M059J (cell line): ENCODE measurements around the gene NECTIN4. TPM values are rescaled to one million over a fixed set of nuclear protein-coding genes. Genes with fewer than 3 reads are reported as not detected.
"Not testable (repeated sequence)": the region's sequence is repeated elsewhere in the genome, so short reads cannot be mapped to it uniquely, and the experiment has no call there.

Experiments
- DNase-seq: peaks from one replicate; pipeline ENCODE4 v3.0.0-alpha.2; 2012; ENCODE audit warnings: low read depth
- total RNA-seq: library from RNA; depleted of rRNA; stranded (reverse); fragments of >200 nt; shearing (Covaris generic); gene quantifications from 2 replicates; pipeline ENCODE4 v1.2.3, GENCODE V29; 2014

NECTIN4 gene
- total RNA-seq, 1 experiment from 2014 or later: not detected

DNA sequence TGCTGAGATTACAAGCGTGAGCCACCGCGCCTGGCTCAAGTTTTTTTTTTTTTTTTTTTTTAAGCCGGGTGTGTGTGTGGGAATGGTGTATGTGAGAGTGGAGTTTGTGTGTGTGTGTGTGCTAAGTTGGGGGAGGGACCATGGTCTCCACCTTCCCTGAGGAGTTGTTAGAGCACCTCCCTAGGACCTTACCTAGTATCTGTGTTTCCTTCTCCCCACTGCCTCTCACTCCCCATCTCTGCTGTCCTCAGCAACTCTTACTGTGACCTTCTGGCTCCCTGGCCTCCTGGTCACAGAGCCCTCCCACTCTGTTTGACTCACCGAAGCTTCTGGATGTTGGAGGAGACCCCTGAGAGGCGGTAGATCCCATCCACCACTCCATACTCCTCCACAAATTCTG is 30.1 kb downstream of the NECTIN4 start:
- DNase-seq: no peak

DNA sequence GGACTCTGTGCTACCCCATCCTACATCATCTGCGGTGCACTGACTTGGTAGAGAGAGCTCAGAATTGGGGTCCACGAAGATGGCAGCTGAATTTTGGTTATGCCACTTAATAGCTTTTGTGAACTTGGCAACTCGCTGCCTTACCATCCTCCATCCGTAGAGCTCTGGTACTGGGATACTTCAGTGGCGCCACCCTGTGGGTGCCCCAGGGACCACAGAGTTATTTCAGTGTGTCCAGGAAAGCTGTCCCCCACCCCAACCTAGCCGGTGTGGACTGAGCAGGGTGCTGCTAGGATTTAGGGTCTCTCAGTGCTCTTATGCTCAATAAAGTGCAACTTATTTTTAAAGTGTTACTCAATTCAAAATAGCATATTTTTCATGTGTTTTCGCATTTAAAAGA is 34.6 kb downstream of the NECTIN4 start:
- DNase-seq: no peak

DNA sequence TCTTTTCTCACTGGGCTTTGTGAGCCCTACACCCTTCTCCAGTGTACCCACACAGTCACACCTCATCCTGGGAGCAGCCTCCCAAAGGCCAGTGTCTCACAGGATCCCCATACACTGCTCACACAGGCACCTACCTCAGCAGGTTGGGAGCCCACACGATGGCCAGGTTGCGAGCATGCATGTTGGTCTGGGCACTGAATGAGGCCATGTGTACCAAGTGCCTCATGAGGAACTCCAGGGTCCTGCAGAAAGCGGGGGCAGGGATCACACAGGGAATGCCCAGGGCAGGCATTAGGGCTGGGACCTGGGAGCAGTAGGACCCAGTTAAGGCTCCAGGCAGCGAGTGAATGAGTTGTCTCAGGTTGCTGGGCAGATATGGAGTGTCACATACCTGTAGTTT is 35.1 kb downstream of the NECTIN4 start:
- no peak for DNase-seq

DNA sequence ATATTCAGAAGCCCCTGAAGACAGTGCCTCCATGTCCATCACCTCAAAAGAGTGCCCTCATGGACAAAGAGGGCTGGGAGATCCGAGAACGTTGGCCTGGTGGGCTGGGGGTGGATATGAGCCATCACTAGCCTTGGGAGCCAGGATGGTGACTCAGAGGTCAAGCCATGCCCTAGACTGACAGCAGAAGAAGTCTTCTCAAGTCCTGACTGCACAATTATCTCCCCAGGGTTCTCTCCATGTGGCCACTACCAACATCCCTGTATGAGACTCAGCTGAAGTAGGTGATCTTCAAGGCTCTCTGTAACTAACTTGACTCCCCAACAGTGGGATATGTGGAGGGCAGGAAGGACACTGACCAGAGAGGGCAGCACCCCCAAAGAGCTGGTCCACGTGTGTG is 36.5 kb downstream of the NECTIN4 start:
- DNase-seq: no peak

DNA sequence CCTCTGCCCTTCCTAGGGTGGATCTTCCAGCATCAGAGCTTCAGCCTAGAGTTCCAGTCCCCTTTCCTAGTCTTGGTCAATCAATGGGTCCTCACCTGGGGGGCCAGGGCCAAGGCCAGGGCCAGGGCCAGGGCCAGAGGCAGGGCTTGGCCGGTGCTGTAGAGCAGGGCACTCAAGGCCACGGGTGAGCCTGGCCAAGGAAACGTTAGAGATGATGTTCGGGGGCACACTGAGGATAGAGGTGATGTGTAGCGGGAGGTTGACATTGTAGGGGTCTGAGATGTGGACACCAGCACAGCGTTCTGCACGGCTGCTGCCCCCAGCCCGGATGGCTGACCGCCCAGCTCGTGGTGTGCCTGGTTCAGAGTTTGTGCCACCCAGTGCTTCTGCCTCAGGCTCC is 38.1 kb downstream of the NECTIN4 start:
- no peak for DNase-seq

DNA sequence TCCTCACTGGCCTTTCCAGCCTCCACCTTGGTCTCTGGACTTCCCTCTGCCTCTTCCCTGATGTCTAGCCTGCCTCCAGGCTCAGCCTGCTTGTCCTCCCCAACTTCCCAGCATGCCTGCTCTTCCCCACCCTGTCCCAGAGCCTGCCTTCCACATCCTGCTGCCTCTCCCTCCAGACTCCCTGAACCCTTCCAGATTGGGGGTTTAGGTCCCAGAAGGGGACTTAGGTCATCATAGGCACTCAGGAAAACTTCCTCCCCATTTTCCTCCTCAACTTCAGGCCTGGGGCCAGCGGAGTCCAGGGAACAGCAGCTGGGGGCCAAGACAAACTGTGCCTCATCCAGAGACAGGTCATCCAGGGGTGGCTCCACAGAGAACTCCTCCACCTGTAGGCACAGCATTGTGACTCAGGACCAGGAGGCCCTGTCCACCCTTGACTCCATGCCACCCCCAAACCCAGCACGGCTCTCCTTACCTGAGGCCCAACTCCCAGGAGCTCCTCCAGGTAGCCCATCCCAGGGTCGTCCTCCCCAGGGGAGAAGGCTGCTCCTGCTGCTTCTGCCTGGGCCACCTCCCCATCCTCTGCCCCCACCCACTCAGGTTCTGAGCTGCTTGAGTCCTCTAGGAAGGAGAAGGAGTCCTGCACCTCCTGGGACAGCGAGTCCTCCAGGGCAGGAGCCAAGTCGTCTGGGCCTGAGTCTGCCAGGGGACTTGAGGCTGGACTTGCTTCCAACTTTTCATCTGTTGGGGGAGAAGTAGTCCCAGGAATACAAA is 40.2 kb downstream of the NECTIN4 start:
- no peak for DNase-seq

DNA sequence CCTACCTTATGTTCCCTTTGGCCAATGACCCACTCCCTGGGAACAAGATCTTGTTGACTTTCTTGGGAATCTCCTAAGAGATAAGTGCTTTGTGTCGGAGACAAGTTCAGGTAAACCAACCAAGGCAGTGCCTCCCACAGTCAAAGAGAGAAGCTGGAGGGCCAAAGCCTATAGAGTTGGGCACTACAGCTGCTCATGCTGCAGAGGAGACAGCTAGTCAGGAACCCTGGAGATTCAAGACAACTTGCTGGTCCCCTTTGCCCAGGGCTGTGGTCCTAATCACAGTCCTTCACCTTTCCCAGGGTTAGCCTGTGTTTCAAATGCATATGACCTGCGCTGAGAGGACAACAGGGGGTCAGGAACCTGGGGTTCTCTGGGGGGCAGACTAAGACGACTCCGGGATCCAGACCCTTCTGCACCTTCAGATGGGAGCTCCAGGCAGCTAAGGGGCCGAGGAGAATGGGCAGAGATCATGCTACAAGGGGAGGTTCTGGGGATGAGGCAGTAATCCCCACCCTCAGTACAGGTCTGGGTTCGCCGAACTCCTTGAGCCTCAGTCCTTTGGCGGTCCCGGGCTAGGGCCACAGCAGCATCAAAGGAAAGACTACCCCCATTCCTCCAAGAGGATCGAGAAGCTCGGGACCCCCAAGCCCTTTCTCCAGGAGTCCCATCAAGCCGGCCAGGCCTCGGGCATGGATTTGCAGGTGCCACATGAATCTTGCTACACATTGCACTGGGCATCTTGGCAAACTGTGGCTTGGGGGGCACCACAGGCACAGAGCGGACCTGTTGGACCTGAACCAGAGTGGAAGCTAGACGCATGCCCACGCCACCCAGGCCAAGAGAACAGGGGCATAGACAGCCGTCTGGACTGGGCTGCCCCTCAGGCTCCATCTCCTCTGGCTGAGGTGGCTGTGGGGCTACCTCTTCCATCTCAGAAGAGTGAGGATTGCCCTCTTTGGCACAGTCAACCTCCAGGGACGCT is 41.6 kb downstream of the NECTIN4 start:
- DNase-seq: no peak

DNA sequence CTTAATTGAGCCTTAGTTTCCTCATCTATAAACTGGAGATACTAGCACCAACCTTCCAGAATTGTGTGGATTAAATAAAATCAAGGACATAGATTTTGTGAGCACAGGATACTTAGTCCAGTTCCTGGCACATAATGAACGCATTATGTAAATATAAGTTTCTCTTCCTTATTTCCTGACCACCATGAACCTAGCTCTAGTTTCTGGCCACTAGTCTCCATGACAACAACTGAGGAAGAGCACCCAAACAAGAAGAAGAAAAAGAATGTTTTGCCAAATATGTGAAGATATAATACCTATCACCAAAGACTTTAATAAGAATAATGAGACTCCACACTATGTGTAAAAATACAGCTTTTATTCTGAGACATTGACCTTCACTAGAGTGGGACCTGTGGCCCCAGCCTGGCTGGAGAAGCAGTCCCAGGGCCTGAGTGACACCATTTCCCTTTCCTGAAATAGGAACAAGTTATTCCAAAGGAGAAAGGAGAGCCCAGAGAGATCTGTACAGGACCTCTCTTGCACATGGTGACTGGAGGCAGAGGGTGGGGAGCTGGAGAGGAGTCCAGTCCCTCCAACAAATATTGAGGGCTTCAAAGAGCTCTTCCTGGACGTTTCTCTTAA is 42.6 kb downstream of the NECTIN4 start:
- no peak for DNase-seq

DNA sequence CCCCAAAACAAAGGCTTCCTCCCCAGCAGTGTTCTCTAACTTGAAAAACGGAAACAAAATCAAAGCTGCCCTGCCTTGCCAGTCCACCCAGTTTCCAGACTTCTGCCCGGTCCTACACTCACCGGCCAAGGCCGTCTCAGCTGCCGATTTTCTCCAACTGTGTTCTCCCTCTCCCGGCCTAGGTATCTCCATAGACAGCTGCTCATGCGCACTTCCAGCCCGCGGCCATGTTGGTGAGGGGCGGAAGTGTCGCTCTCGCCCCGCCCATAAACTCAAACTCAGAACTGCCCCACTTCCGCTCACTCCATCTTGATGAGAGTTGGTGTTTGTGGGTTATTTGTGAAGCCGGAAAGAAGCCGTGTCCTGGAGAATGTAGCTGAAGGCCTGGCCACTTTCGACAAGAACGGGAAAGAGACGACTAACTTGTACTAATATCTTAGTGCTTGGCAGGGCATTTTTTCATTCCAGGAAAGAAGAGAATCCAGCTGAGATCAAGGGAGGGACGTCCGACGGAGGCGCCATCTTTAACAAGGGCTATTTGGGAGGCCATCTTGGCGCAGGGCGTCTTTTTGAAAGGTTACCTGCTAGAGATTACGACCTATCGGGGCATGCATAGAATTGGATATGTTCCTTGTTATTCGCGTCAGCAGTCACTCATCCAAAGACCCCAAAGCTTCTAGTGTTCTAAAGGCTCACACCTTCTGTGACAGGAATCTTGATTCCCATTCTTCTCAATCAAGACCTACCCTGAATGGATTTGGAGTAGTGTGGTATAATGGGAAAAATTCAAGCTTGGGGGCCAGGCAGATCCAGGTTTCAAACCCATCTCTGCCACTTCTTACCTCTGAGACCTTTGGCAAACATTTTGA is 43.4 kb downstream of the NECTIN4 start, which contains the start of gene USF1:
TSS of gene USF1 (minus strand) at position 242 of the 869 bp plus-strand sequence. CDS start 2,702 bp downstream, outside the sequence.
- DNase-seq: peak; percentile 96

DNA sequence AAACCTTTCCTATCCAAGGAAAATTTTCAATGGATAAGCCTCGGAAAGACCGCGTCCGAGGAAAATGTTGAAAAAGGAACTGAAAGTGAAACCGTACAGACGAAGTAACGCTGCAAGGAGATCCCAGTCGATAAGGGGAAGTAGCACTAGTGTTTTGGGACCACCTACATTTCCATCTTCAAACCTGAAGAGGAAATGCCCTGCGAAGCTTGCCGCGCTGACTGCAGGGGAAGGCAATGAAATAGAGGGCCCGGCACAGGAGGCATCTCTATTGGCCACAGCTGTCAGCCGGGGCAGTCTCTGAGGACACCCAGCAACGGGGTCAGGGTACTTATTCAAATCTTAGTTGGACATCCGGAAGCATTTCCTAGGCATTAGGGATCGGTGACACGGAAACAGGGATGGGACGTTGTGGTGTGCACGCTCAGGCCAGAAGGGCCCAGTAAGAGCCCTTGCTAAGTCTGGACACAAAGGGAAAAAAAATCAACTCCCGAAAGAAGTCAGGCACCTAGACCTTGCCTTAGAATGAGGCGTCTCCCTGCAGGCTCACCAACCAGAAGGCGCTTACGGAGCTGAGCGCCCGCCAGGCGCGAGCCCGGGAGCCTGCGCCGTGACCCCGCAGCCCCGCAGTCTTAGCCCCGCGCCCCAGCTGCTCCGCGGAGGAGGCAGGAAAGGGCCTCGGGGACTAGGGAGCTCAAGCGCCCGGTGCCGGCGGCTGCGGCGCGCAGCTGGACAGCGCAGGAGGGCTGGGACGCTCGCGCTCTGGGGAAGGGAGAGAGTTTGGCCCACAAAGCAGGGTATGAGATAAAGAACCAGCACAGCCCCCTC is 44.2 kb downstream of the NECTIN4 start:
- peak; percentile 81 for DNase-seq

DNA sequence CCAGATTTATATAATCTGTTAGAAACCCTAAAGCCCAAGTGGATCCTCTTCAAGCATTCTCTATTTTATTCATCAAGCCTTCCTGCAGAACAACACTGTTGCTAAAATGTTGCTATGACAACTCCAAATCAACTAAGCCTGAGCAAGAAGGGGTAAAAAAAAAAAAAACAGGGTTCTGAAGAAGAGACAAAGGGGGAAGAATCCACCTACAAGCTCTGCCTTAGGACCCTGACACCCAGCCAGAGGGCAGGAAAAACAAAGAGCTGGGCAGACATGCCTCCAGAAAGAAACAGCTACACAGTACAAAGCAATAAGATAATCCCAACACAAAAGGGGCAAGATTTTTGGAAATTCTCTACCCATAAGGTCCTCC is 44.8 kb downstream of the NECTIN4 start:
- DNase-seq: peak; percentile 46

DNA sequence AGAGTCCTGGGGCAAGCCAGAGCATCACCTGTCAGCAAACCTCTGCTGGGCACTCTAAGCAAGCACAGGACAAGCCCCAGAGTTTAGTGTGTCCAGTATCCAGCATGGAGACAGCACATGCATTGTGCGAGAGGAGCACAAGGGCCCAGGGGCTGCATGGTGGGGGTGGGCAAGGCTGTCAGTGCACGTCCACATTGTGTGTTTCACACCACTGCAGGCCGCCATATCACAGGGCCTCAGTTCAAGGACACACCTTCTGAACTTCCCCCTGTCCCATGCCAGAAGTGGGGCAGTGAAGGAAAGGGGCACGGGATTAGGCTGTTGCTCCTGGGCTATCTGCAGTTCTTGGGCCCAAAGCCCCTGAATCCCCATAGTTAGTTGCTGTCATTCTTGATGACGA is 49.8 kb downstream of the NECTIN4 start:
- DNase-seq: no peak

DNA sequence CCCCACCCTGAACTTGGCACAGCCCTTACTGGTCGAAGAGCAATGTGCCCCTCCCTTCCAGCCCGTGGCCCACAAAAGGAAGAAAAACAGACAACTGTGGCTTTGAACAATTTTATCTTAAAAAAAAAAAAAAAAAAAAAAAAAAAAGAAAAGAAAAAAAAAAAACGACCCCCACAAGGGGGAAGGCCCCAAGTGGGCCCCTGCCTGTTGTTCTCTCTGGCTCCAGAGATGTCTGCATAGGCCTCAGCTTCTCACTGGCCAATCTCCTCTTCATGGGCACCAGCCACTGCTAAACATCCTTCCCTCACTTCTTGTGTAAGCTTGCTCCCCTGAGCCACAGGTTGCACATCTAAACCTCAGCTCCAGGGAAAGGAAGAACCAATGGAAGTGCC is 50.2 kb downstream of the NECTIN4 start:
- no peak for DNase-seq

DNA sequence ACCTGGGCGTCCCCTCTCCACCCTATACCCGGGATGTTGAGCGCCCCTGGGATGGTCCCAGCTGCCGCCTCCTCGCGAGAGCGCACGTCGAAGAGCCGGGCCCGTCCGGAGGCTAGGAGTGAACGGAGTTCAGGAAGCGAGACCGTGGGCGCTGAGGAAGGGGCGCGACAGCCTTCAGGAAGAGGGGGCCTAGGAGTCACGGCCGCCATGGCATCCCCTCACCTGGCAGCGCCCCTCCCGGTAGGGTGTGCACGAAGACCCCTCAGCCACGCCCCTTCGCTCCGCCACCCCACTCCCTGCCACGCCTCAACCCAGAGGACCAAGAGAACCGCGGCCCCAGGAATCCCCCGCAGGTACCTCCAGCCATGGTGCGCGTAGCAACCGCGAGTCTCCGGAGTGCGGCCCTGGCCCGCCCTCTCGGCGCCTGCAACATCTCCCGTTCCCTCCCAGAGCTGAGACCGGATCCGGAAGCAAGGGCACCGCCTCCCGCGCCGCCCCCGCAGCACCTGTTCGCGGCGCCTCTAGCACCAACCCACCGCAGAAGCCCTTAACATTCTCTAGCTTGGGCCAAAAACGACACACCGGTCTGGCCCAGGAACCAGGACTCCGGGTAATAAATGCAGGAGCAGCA is 50.7 kb downstream of the NECTIN4 start, which contains the start of gene TSTD1:
TSS of gene TSTD1 (minus strand) at position 442 of the 631 bp plus-strand sequence. CDS start at position 367, 75 bp downstream.
- no peak for DNase-seq

DNA sequence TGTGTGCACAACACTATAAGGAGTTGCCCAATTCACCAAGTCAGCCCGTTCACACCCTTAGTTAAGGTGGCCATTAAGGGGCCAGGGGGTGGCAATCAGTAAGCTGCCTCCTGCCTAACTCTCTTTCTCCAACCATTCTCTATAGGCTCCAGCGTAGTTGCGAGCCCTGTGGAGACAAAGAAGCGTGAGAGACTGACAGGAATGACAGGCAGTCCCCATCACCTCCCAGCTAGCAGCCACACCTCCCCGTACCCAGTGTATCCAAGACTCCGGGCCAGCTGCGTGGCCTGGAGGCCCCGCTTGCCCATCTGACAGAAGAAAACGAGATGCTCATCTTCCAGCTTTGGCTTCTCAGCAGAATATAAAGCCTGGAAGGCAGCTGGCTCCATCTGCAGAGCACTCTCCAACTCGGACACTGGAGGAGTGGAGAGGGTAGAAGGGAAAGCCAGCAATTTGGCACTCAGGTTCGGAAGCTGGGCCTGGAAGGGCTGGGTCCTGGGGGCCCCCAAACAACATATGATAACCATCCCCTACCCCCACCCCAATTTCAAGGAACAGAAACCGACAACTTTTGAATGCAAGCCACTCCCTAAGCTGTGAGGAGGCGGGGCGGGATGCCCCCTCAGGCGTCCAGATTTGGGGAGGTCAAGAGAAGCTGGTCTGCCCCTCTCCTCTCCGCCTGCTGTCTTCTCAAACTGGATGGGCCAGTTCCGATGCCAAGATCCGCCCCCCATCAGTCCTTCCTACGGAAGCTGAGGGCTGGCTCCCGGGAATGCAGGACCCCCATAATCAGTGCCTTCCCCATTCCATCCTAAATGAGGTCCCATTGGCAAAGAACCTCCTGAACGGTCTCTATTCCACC is 51.5 kb downstream of the NECTIN4 start:
- DNase-seq: no peak

DNA sequence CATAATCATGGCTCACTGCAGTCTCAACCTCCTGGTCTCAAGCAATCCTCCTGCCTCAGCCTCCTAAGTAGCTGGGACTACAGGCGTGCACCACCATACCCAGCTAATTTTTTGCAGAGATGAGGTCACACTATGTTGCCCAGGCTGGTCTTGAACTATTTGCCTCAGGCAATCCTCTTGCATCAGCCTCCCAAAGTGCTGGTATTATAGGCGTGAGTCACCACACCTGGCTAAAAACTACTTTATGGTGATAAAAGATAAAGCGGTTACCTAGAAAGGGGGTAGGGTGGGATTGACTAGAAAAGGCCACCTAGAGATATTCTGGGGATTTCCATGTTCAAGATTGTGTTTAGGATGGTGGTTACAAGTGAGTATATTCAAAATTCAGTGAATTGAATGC is 55.6 kb downstream of the NECTIN4 start:
- DNase-seq: peak; percentile 85

DNA sequence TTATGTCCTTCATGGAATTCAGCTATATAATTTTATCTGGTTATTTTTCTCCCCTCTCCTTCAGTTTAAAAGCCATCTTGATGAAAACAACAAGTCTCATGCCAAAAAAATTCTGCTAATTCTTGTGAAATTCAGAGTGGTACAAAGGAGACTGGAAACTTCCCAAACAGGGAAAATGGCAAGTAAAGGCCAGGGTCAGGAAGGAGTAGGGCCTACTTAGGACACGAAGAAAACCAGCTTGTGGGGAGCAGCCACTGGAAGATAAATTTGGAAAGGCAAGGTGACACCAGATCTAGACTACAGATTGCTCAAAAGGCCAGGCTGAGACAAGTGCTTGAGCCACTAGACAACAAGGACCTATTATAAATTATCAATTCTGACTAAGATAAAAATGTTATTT is 56.9 kb downstream of the NECTIN4 start:
- DNase-seq: no peak

DNA sequence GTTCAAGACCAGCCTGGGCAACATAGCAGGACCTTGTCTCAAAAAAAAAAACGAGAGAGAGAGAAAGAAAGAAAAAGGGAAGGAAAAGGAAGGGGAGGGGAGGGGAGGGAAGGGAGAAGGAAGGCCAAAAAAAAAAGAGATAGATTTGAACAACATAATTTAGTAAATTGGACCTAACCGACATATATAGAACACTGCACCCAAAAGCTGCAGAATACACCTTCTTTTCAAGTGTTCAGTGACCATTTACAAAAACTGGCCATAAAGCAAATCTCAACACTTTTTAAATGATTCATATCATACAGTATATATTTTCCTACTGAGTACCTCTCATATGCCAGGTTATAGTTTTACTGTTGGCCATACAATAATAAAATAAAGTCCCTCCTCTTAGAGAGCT is 57.5 kb downstream of the NECTIN4 start:
- no peak for DNase-seq

DNA sequence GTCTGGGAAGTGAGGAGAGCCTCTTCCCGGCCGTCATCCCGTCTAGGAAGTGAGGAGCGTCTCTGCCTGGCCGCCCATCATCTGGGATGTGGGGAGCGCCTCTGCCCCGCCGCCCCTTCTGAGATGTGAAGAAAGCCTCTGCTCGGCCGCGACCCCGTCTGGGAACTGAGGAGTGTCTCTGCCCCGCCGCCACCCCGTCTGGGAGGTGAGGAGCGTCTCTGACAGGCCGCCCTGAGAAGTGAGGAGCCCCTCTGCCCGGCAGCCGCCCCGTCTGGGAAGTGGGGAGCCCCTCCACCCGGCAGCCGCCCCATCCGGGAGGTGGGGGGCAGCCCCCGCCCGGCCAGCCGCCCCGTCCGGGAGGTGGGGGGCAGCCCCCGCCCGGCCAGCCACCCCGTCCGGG is 59.9 kb downstream of the NECTIN4 start:
- DNase-seq: not testable (repeated sequence)
